SK-N-SH (cell line): Measurements from ENCODE around the gene EFCAB12. TPM values are rescaled to one million over a fixed set of nuclear protein-coding genes. Genes with fewer than 3 reads are reported as not detected.
A peak's percentile ranks its signal among the peaks of the same experiment; 100 is the strongest.

Source experiments
- CTCF ChIA-PET: fragments of 300-600, 350-600 bp; formaldehyde crosslinking; extraction: SDS; loops from one replicate; lab custom pipeline; 2021; lab: Yijun Ruan, JAX
- POLR2A ChIA-PET: fragments of 350-600 bp; sonication (Branson Sonifier 250); formaldehyde crosslinking; extraction: SDS; loops from one replicate; lab custom pipeline; 2020; ENCODE audit warnings: antibody characterized with exemption, inconsistent platforms; lab: Yijun Ruan, JAX
- DNase-seq: peaks from one replicate; pipeline ENCODE4 v3.0.0; 2012
- H2AFZ ChIP-seq: fragments of 200-600 bp; sonication (generic); 2 replicates; pipeline ENCODE4 v1.8.1; 2016; ENCODE audit warnings: antibody characterized with exemption, mild to moderate bottlenecking, low read depth
- H3F3A ChIP-seq: fragments of 200-600 bp; sonication (generic); replicated peaks from 2 replicates; pipeline ENCODE3; 2016; ENCODE audit warnings: antibody characterized with exemption, mild to moderate bottlenecking; ENCODE audit not compliant: insufficient read depth
- H3K27ac ChIP-seq, 2 experiments: fragments of 200-500 bp in 1 of 2; fragments of 200-600 bp in 1 of 2; sonication (Bioruptor generic) in 1 of 2; sonication (generic), shearing (Covaris generic) in 1 of 2; 2 replicates each; pipeline versions ENCODE4 v1.5.1 to v1.6.1; 2014 to 2016; ENCODE audit warnings: low read depth in 2 of 2, inconsistent platforms in 1 of 2, low read length in 1 of 2, mild to moderate bottlenecking in 1 of 2, mixed read lengths in 1 of 2
- H3K27me3 ChIP-seq: fragments of 200-600 bp; sonication (generic), shearing (Covaris generic); 2 replicates; pipeline ENCODE4 v1.6.1; 2016; ENCODE audit warnings: mixed run types; ENCODE audit not compliant: insufficient read depth
- H3K36me3 ChIP-seq, 2 experiments: fragments of 200-500 bp in 1 of 2; fragments of 200-600 bp in 1 of 2; sonication (Bioruptor generic) in 1 of 2; sonication (generic) in 1 of 2; replicated peaks in 1 of 2; 2 replicates each; pipeline versions ENCODE3 to v1.5.1; 2014 to 2016; ENCODE audit warnings: low read length in 1 of 2, mild to moderate bottlenecking in 1 of 2; ENCODE audit not compliant: insufficient read depth in 2 of 2, control insufficient read depth in 1 of 2
- H3K4me1 ChIP-seq, 2 experiments: fragments of 200-500 bp in 1 of 2; fragments of 200-600 bp in 1 of 2; sonication (Bioruptor generic) in 1 of 2; sonication (generic), shearing (Covaris generic) in 1 of 2; 2 replicates each; pipeline versions ENCODE4 v1.5.1 to v1.6.1; 2014 to 2016; ENCODE audit warnings: low read depth in 1 of 2, low read length in 1 of 2, mixed run types in 1 of 2; ENCODE audit not compliant: insufficient read depth in 2 of 2, control insufficient read depth in 1 of 2
- H3K4me2 ChIP-seq: fragments of 200-600 bp; sonication (generic), shearing (Covaris generic); 2 replicates; pipeline ENCODE4 v1.6.1; 2017; ENCODE audit warnings: mixed run types
- H3K4me3 ChIP-seq, 2 experiments: fragments of 200-500 bp in 1 of 2; fragments of 200-600 bp in 1 of 2; sonication (Bioruptor generic) in 1 of 2; sonication (generic), shearing (Covaris generic) in 1 of 2; 2 replicates each; pipeline versions ENCODE4 v1.5.1 to v1.8.1; 2014 to 2016; ENCODE audit warnings: low read depth in 2 of 2, inconsistent platforms in 1 of 2, low read length in 1 of 2, mild to moderate bottlenecking in 1 of 2, mixed read lengths in 1 of 2, moderate library complexity in 1 of 2
- H3K79me2 ChIP-seq: fragments of 200-600 bp; sonication (generic); 2 replicates; pipeline ENCODE4 v1.8.1; 2017; ENCODE audit warnings: mild to moderate bottlenecking; ENCODE audit not compliant: insufficient read depth
- H3K9ac ChIP-seq: fragments of 200-600 bp; sonication (generic); 2 replicates; pipeline ENCODE4 v1.6.1; 2017; ENCODE audit warnings: mixed run types
- H3K9me2 ChIP-seq: fragments of 200-600 bp; sonication (generic); 2 replicates; pipeline ENCODE4 v1.6.1; 2017; ENCODE audit warnings: mixed run types
- H3K9me3 ChIP-seq: fragments of 200-600 bp; sonication (generic); 2 replicates; pipeline ENCODE4 v1.6.1; 2017; ENCODE audit warnings: mixed run types, mild to moderate bottlenecking, moderate library complexity
- H4K20me1 ChIP-seq: fragments of 200-600 bp; sonication (generic); 2 replicates; pipeline ENCODE4 v1.6.1; 2017; ENCODE audit warnings: mild to moderate bottlenecking, mixed run types; ENCODE audit not compliant: insufficient read depth
- ELF1 ChIP-seq: IDR thresholded peaks from 2 replicates; pipeline ENCODE4 v1.4.0; 2012
- EZH2phosphoT487 ChIP-seq: fragments of 200-600 bp; sonication (generic); IDR thresholded peaks from 2 replicates; pipeline ENCODE4 v1.6.1; 2017; ENCODE audit warnings: low read depth, mixed run types, mild to moderate bottlenecking, antibody characterized with exemption, moderate library complexity, borderline replicate concordance
- FOXJ3 ChIP-seq: sonication (generic); formaldehyde crosslinking; IDR thresholded peaks from 2 replicates; pipeline ENCODE4 v1.5.1; 2020; ENCODE audit warnings: mild to moderate bottlenecking, missing genetic modification reagents
- FOXM1 ChIP-seq: IDR thresholded peaks from 2 replicates; pipeline ENCODE4 v1.4.0; 2012; ENCODE audit warnings: low read depth, mild to moderate bottlenecking
- GABPA ChIP-seq: IDR thresholded peaks from 2 replicates; pipeline ENCODE4 v1.4.0; 2012; ENCODE audit warnings: low read depth, mild to moderate bottlenecking
- NRF1 ChIP-seq: IDR thresholded peaks from 2 replicates; pipeline ENCODE4 v1.6.1; 2012; ENCODE audit warnings: low read depth, mild to moderate bottlenecking, low read length
- SIN3A ChIP-seq: IDR thresholded peaks from 2 replicates; pipeline ENCODE4 v1.6.1; 2012; ENCODE audit warnings: low read depth, mild to moderate bottlenecking, low read length, moderate library complexity, borderline replicate concordance
- SMC3 ChIP-seq: IDR thresholded peaks from 2 replicates; pipeline ENCODE4 v1.6.1; 2012; ENCODE audit warnings: low read depth, low read length, improper control_type of control experiment
- YY1 ChIP-seq: IDR thresholded peaks from 2 replicates; pipeline ENCODE4 v1.4.0; 2012; ENCODE audit warnings: low read depth, mild to moderate bottlenecking
- WGBS: methylation state at CpG from one replicate; pipeline ENCODE4 v1.1.6; 2017; ENCODE audit warnings: low lambda C conversion rate; 5-methylcytosine and 5-hydroxymethylcytosine counted together
- polyA plus RNA-seq, 3 experiments: library from polyadenylated mRNA; depleted of rRNA; stranded (reverse); fragments of >200 nt; gene quantifications; 2 replicates each; pipeline ENCODE4 v1.2.3, GENCODE V29; 2012
- TF ChIP-seq, protein P1 (sequence below): IDR thresholded peaks from 2 replicates; pipeline ENCODE4 v1.4.0; 2012; ENCODE audit warnings: low read depth, borderline replicate concordance
- TF ChIP-seq, protein P2 (sequence below): IDR thresholded peaks from 2 replicates; pipeline ENCODE4 v1.6.1; 2012; ENCODE audit warnings: mild to moderate bottlenecking, low read depth, low read length, moderate library complexity
- TF ChIP-seq, protein P3 (sequence below): fragments of 150-350 bp; IDR thresholded peaks from 2 replicates; pipeline ENCODE4 v1.6.1; 2016; ENCODE audit warnings: mild to moderate bottlenecking, low read depth, low read length
- TF ChIP-seq, protein P4 (sequence below): fragments of 200-600 bp; sonication (generic); IDR thresholded peaks from 2 replicates; pipeline ENCODE4 v1.6.1; 2017; ENCODE audit warnings: antibody characterized with exemption, mild to moderate bottlenecking, moderate library complexity
- TF ChIP-seq, protein P5 (sequence below): IDR thresholded peaks from 2 replicates; pipeline ENCODE4 v1.4.0; 2012; ENCODE audit warnings: low read depth

The EFCAB12 gene
- polyA plus RNA-seq, 1 of the 3 experiments (the other 2 are of a cell fraction), result 0.38 TPM

DNA sequence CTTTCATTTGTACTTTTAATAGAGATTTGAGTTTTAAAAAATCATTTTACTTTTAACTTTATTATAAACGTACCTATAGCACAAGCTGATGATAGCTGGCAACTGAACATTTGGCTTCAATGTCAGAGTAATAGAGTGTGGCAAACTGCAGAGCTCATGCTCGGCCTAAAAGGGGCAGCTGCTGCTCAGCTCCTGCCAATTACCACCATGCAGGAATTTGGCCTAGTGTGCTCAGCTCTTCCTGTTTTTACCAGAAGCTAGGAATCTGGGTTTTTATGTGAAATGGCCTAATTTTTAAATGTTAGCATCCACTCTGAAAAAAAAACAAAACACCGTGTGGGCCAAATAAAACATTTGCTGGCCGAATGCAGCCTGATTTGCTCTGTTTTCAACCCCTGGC lies 13.3 kb upstream of the EFCAB12 start (continued):
- TF ChIP-seq, protein P1, sequence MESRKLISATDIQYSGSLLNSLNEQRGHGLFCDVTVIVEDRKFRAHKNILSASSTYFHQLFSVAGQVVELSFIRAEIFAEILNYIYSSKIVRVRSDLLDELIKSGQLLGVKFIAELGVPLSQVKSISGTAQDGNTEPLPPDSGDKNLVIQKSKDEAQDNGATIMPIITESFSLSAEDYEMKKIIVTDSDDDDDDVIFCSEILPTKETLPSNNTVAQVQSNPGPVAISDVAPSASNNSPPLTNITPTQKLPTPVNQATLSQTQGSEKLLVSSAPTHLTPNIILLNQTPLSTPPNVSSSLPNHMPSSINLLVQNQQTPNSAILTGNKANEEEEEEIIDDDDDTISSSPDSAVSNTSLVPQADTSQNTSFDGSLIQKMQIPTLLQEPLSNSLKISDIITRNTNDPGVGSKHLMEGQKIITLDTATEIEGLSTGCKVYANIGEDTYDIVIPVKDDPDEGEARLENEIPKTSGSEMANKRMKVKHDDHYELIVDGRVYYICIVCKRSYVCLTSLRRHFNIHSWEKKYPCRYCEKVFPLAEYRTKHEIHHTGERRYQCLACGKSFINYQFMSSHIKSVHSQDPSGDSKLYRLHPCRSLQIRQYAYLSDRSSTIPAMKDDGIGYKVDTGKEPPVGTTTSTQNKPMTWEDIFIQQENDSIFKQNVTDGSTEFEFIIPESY, result no peak
- TF ChIP-seq, protein P2, sequence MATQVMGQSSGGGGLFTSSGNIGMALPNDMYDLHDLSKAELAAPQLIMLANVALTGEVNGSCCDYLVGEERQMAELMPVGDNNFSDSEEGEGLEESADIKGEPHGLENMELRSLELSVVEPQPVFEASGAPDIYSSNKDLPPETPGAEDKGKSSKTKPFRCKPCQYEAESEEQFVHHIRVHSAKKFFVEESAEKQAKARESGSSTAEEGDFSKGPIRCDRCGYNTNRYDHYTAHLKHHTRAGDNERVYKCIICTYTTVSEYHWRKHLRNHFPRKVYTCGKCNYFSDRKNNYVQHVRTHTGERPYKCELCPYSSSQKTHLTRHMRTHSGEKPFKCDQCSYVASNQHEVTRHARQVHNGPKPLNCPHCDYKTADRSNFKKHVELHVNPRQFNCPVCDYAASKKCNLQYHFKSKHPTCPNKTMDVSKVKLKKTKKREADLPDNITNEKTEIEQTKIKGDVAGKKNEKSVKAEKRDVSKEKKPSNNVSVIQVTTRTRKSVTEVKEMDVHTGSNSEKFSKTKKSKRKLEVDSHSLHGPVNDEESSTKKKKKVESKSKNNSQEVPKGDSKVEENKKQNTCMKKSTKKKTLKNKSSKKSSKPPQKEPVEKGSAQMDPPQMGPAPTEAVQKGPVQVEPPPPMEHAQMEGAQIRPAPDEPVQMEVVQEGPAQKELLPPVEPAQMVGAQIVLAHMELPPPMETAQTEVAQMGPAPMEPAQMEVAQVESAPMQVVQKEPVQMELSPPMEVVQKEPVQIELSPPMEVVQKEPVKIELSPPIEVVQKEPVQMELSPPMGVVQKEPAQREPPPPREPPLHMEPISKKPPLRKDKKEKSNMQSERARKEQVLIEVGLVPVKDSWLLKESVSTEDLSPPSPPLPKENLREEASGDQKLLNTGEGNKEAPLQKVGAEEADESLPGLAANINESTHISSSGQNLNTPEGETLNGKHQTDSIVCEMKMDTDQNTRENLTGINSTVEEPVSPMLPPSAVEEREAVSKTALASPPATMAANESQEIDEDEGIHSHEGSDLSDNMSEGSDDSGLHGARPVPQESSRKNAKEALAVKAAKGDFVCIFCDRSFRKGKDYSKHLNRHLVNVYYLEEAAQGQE, result no peak
- TF ChIP-seq, all 33 proteins: peak for 6

DNA sequence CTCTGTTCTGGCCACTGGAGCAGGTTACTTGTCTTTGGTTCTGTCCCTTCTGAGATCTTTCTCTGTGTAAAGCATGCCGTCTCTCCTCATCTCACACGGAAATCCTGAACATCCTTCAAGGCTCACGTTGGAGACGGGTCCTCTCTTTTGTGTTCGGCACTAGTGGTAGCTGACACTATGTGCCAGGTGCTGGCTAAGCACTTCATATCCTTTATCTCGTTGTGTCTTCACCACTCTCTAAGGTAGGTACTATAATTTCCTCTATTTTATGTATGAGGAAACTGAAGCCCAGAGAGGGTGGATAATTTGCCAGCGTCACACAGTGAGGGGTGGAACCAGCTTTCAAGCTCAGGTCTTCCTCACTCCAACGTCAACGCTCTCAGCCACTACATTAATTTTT lies 12.8 kb upstream of the EFCAB12 start:
- H2AFZ ChIP-seq, result peak overlapping the region; percentile 57
- H4K20me1 ChIP-seq, result no peaks in the 10 kb centered on the region
- TF ChIP-seq, protein P3, sequence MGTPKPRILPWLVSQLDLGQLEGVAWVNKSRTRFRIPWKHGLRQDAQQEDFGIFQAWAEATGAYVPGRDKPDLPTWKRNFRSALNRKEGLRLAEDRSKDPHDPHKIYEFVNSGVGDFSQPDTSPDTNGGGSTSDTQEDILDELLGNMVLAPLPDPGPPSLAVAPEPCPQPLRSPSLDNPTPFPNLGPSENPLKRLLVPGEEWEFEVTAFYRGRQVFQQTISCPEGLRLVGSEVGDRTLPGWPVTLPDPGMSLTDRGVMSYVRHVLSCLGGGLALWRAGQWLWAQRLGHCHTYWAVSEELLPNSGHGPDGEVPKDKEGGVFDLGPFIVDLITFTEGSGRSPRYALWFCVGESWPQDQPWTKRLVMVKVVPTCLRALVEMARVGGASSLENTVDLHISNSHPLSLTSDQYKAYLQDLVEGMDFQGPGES, result no peak
- TF ChIP-seq, protein P4, sequence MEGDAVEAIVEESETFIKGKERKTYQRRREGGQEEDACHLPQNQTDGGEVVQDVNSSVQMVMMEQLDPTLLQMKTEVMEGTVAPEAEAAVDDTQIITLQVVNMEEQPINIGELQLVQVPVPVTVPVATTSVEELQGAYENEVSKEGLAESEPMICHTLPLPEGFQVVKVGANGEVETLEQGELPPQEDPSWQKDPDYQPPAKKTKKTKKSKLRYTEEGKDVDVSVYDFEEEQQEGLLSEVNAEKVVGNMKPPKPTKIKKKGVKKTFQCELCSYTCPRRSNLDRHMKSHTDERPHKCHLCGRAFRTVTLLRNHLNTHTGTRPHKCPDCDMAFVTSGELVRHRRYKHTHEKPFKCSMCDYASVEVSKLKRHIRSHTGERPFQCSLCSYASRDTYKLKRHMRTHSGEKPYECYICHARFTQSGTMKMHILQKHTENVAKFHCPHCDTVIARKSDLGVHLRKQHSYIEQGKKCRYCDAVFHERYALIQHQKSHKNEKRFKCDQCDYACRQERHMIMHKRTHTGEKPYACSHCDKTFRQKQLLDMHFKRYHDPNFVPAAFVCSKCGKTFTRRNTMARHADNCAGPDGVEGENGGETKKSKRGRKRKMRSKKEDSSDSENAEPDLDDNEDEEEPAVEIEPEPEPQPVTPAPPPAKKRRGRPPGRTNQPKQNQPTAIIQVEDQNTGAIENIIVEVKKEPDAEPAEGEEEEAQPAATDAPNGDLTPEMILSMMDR, result no peak
- TF ChIP-seq GABPA (no peak), FOXM1 (no peak), EZH2phosphoT487 (no peak), SIN3A (no peak), SMC3 (no peak), NRF1 (no peak), YY1 (no peak), FOXJ3 (CRISPR knock-in tag) (no peak), ELF1 (no peak)
- TF ChIP-seq, protein P5, sequence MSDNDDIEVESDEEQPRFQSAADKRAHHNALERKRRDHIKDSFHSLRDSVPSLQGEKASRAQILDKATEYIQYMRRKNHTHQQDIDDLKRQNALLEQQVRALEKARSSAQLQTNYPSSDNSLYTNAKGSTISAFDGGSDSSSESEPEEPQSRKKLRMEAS, result no peak
- TF ChIP-seq, protein P1, result no peak
- DNase-seq, result no peak
- no peaks in the 10 kb centered on the region for H3K9me2 ChIP-seq
- no peaks in the 10 kb centered on the region for H3K9me3 ChIP-seq
- peaks cover 19 to 20% of the 10 kb centered on the region in 2 experiments for H3K36me3 ChIP-seq
- peak overlapping the region; percentile 78; the same call in 1 of the 2 replicates for H3K9ac ChIP-seq
- H3K4me1 ChIP-seq, result peaks cover 19 to 31% of the 10 kb centered on the region in 2 experiments; a peak in 3 of 4 replicates
- peaks cover 13% of the 10 kb centered on the region for H3F3A ChIP-seq
- POLR2A ChIA-PET, result interaction anchor here (1.0 to 2.3 kb wide), 2 partner anchors 117 to 125 kb away, joined by 4 to 12 read pairs; a partner anchor contains a TSS
- H3K27ac ChIP-seq, result peak overlapping the region; percentile 83 to 91
- H3K4me3 ChIP-seq, result peak overlapping the region; percentile 82 to 93; a peak in 3 of 4 replicates
- CTCF ChIA-PET, result no interaction called here
- WGBS, result 77% methylated on average over 9 of the region's 9 CpGs
- no peaks in the 10 kb centered on the region for H3K27me3 ChIP-seq
- peak overlapping the region; percentile 85 for H3K4me2 ChIP-seq
- peaks cover 62% of the 10 kb centered on the region for H3K79me2 ChIP-seq
